AG04449 (cell line): Measurements from ENCODE around the gene ETNK1.

ENCODE experiments used
- CTCF ChIA-PET: fragments of 350-600 bp; formaldehyde crosslinking; extraction: SDS; loops from one replicate; lab custom pipeline; 2021; ENCODE audit warnings: antibody characterized with exemption; lab: Yijun Ruan, JAX
- POLR2A ChIA-PET: fragments of 400-600, 350-600 bp; formaldehyde crosslinking; extraction: SDS; loops from one replicate; lab custom pipeline; 2020; ENCODE audit warnings: antibody characterized with exemption, inconsistent platforms; lab: Yijun Ruan, JAX
- DNase-seq: peaks from one replicate; pipeline ENCODE4 v3.0.0-alpha.2; 2010; ENCODE audit warnings: low read depth, low spot score
- H3K4me3 ChIP-seq: 2 replicates; pipeline ENCODE4 v1.5.1; 2011; ENCODE audit warnings: low read depth, mild to moderate bottlenecking, control low read depth, low read length
- TF ChIP-seq, protein P1 (sequence below): IDR thresholded peaks from one replicate; pipeline ENCODE4 v1.5.1; 2011; ENCODE audit warnings: mild to moderate bottlenecking, moderate library complexity, low read length, control low read depth, inconsistent platforms; ENCODE audit not compliant: insufficient read depth; ENCODE audit errors: missing control alignments

The ETNK1 gene

DNA sequence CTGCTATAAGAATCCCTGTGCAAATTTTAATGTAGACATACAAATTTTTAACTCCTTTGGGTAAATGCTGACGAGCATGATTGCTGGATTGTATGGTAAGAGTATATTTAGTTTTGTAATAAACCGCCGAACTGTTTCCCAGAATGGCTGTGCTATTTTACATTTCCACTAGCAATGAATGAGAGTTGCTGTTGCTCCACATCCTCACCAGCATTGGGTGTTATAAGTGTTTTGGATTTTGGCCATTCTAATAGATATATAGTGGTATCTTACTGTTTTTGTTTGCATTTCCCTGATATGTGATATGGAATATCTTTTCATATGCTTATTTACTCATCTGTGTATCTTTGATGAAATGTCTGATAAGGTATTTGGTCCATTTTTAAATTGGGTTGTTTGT lies 23.7 kb downstream of the ETNK1 start:
- no peak for DNase-seq
- CTCF ChIA-PET, result no interaction called here
- no peak overlapping the region for H3K4me3 ChIP-seq
- TF ChIP-seq, protein P1, sequence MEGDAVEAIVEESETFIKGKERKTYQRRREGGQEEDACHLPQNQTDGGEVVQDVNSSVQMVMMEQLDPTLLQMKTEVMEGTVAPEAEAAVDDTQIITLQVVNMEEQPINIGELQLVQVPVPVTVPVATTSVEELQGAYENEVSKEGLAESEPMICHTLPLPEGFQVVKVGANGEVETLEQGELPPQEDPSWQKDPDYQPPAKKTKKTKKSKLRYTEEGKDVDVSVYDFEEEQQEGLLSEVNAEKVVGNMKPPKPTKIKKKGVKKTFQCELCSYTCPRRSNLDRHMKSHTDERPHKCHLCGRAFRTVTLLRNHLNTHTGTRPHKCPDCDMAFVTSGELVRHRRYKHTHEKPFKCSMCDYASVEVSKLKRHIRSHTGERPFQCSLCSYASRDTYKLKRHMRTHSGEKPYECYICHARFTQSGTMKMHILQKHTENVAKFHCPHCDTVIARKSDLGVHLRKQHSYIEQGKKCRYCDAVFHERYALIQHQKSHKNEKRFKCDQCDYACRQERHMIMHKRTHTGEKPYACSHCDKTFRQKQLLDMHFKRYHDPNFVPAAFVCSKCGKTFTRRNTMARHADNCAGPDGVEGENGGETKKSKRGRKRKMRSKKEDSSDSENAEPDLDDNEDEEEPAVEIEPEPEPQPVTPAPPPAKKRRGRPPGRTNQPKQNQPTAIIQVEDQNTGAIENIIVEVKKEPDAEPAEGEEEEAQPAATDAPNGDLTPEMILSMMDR, result no peak
- POLR2A ChIA-PET, result no interaction called here

DNA sequence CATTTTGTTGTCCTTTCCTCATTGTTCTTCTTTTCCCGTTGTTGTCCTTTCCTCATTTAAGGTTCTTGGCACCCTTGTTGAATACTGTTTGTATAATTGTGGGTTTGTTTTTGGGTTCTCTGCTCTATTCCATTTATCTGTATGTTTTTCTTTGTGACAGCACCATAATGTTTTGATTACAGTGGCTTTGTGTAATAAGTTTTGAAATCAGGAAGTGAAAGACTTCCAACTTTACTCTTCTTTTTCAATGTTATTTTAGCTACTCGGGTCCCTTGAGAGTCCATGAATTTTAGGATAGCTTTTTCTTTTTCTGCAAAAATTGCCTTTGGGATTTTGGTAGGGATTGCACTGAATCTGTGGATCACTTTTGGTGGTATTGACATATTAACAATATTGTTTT lies 28.1 kb downstream of the ETNK1 start:
- DNase-seq, result no peak
- ChIA-PET CTCF (interaction anchor here (1.4 kb wide), 1 partner anchor 18 kb away, joined by 3 read pairs; no protein-coding TSS in a partner anchor), POLR2A (no interaction called here)
- no peak overlapping the region for H3K4me3 ChIP-seq
- TF ChIP-seq, protein P1, result no peak

DNA sequence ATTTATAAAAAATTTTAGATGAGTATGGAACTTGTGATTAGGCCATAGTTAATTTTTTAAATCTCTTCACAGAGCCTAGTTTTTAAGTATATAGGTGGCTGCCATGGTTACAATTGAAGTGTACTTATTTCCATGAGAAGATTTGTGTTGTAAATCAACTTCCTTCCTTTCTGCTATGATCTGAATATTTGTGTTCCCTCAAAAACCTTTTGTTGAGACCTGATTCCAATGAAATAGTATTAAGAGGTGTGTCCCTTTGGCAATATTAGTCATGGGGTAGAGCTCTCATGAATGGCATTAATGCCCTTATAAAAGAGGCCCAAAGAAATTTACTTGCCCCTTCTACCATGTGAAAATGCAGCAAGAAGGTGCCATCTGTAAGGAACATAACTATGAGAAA lies 28.8 kb downstream of the ETNK1 start:
- no peak overlapping the region for H3K4me3 ChIP-seq
- TF ChIP-seq, protein P1, result no peak
- DNase-seq, result no peak
- POLR2A ChIA-PET, result no interaction called here
- CTCF ChIA-PET, result interaction anchor here (1.4 kb wide), 1 partner anchor 17 kb away, joined by 3 read pairs; no protein-coding TSS in a partner anchor

DNA sequence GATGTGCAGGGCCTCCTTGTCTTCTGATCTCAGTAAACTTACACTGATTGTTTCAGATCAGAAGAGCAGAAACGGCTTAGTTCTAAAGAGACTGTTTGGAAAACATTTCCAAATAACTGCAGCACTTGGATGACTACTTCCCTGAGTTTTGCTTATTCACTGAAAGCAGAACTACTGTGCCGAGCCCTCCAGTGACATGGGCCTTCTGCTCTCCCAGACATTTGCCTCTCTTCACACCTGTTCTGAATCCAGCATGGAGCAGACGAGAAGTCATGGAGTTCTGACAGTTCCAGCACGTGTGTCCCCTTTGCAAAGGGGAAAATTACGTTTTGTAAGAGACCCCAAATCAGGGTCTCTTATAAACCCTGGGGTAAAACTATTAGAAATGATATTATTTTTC lies 31.4 kb downstream of the ETNK1 start:
- DNase-seq, result no peak
- POLR2A ChIA-PET, result no interaction called here
- TF ChIP-seq, protein P1, result no peak
- H3K4me3 ChIP-seq, result no peak overlapping the region
- CTCF ChIA-PET, result no interaction called here

DNA sequence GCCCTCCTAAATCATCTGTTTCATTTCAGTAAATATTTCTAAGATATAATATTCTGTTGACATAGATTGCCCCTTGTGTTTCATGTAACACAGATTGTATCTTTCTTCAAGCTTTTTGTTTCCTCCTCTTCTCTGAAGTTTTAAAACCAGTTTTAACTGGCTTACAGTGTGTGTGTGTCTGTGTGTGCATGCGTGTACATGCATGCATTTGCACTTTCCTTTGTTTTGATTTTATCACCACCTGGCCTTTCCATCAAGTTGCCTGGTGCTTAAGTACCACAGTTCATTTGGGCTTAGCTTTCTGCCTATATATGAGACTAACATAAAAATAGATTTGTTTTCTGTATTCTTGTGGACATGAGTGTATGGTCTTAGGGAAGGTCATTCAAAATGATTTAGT lies 31.9 kb downstream of the ETNK1 start:
- POLR2A ChIA-PET, result no interaction called here
- CTCF ChIA-PET, result no interaction called here
- TF ChIP-seq, protein P1, result no peak

DNA sequence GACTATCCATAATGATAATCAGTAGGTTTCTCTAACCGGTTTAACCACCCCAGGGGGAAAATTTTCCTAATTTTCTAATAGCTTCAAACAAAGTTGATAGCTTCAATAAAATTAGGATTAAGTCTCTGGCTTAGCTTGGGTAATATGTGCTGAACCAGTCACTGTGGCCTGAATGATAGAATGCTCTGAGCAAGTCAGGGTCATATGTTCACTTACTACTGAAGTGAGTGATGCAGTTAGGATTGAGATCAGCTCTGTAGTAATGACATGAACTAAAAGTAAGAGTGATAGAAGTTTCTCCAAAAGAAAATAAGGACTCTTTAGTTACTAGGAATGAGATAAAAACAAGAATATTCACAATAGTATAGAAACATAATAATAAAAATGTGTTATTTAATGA lies 32.6 kb downstream of the ETNK1 start:
- ChIA-PET CTCF (no interaction called here), POLR2A (no interaction called here)
- no peak for DNase-seq
- TF ChIP-seq, protein P1, result no peak
- no peak overlapping the region for H3K4me3 ChIP-seq

More for the DNA sequence above, 31.9 kb downstream of the ETNK1 start:
- DNase-seq, result no peak
- no peak overlapping the region for H3K4me3 ChIP-seq
